GM12878 (cell line): ENCODE measurements around the gene SGSM2. TPM values are rescaled to one million over a fixed set of nuclear protein-coding genes. Genes with fewer than 3 reads are reported as not detected.

Experiments
- ATAC-seq: fragments of 200-7000 bp; cut with Tn5 transposase; 3 replicates; pipeline ENCODE4 v1.9.1; 2020; ENCODE audit warnings: mild to moderate bottlenecking, moderate library complexity
- BruUV-seq: library from RNA; stranded (reverse); fragments of 400-500 nt; replicated peaks from 2 replicates; lab custom pipeline; 2021; lab: Mats Ljungman, UMichigan
- CTCF ChIA-PET: fragments of 300-600 bp; sonication (Branson Sonifier 250); formaldehyde crosslinking; extraction: SDS; loops from one replicate; lab custom pipeline; 2021; ENCODE audit warnings: inconsistent platforms; lab: Yijun Ruan, JAX
- POLR2A ChIA-PET: fragments of 350-600 bp; formaldehyde crosslinking; extraction: SDS; loops from one replicate; lab custom pipeline; 2021; ENCODE audit warnings: inconsistent platforms; lab: Charles Lee
- RAD21 ChIA-PET: fragments of 300-600 bp; sonication (Branson Sonifier 250); formaldehyde crosslinking; loops from one replicate; lab custom pipeline; 2023; ENCODE audit warnings: antibody characterized with exemption; ENCODE audit not compliant: unreplicated experiment; lab: Charles Lee
- SMC1A ChIA-PET: fragments of 300-600 bp; sonication (Branson Sonifier 250); formaldehyde crosslinking; loops from one replicate; lab custom pipeline; 2023; ENCODE audit not compliant: unreplicated experiment, uncharacterized antibody; lab: Charles Lee
- DNase-seq: peaks from one replicate; pipeline ENCODE4 v3.0.0-alpha.2; 2011; ENCODE audit warnings: low read depth, low spot score
- FAIRE-seq: peaks from 3 replicates; lab custom pipeline; 2011; peaks lifted over from hg19 to GRCh38; lab: Jason Lieb, UNC
- H2AFZ ChIP-seq: 2 replicates; pipeline ENCODE4 v1.6.0; 2011; ENCODE audit warnings: low read depth, low read length, control low read depth; ENCODE audit not compliant: control insufficient read depth
- H3K27ac ChIP-seq: 2 replicates; pipeline ENCODE4 v1.5.1; 2011; ENCODE audit warnings: control low read depth; ENCODE audit not compliant: control insufficient read depth, insufficient read depth
- H3K27me3 ChIP-seq, 2 experiments: replicated peaks in 1 of 2; 2 replicates each; pipeline versions ENCODE4 v1.6.0 to v1.6.1; 2011; ENCODE audit warnings: low read length in 1 of 2; ENCODE audit not compliant: control insufficient read depth in 2 of 2, insufficient read depth in 2 of 2
- H3K36me3 ChIP-seq, 2 experiments: 2 replicates each; pipeline ENCODE4 v1.5.1; 2011; ENCODE audit warnings: low read length in 1 of 2; ENCODE audit not compliant: control insufficient read depth in 2 of 2, insufficient read depth in 2 of 2
- H3K4me1 ChIP-seq: 2 replicates; pipeline ENCODE4 v1.6.1; 2011; ENCODE audit warnings: mild to moderate bottlenecking, low read length, moderate library complexity, mixed read lengths; ENCODE audit not compliant: control insufficient read depth, insufficient read depth
- H3K4me2 ChIP-seq: 2 replicates; pipeline ENCODE4 v1.6.0; 2011; ENCODE audit warnings: control low read depth; ENCODE audit not compliant: control insufficient read depth, insufficient read depth
- H3K4me3 ChIP-seq: fragments of 200-600 bp; sonication (generic); 2 replicates; pipeline ENCODE4 v1.5.1; 2016
- H3K79me2 ChIP-seq: 2 replicates; pipeline ENCODE4 v1.6.0; 2011; ENCODE audit warnings: low read length; ENCODE audit not compliant: control insufficient read depth, insufficient read depth
- H3K9ac ChIP-seq: 2 replicates; pipeline ENCODE4 v1.8.0; 2011; ENCODE audit warnings: low read length, control low read depth, mixed read lengths; ENCODE audit not compliant: control insufficient read depth, insufficient read depth
- H3K9me3 ChIP-seq: replicated peaks from 3 replicates; pipeline ENCODE4 v1.5.1; 2011; ENCODE audit warnings: mild to moderate bottlenecking, low read length; ENCODE audit not compliant: control insufficient read depth, insufficient read depth
- H4K20me1 ChIP-seq: 2 replicates; pipeline ENCODE4 v1.6.0; 2011; ENCODE audit not compliant: control insufficient read depth, insufficient read depth
- CBX3 ChIP-seq: fragments of 200-600 bp; sonication (generic); IDR thresholded peaks from 2 replicates; pipeline ENCODE4 v1.6.1; 2016; ENCODE audit warnings: low read depth, borderline replicate concordance
- CHD1 ChIP-seq: IDR thresholded peaks from 2 replicates; pipeline ENCODE4 v1.6.1; 2012; ENCODE audit warnings: low read depth, low read length, improper control_type of control experiment
- CHD4 ChIP-seq: fragments of 200-600 bp; sonication (generic); IDR thresholded peaks from 2 replicates; pipeline ENCODE4 v1.6.1; 2016; ENCODE audit warnings: mild to moderate bottlenecking
- FOS ChIP-seq: IDR thresholded peaks from 3 replicates; pipeline ENCODE4 v1.6.1; 2011; ENCODE audit warnings: borderline replicate concordance; ENCODE audit not compliant: insufficient read length; ENCODE audit errors: extremely low read depth
- HCFC1 ChIP-seq: fragments of 150-350 bp; IDR thresholded peaks from 2 replicates; pipeline ENCODE4 v1.6.1; 2014; ENCODE audit warnings: low read length
- NFYA ChIP-seq: IDR thresholded peaks from 2 replicates; pipeline ENCODE4 v1.6.1; 2011; ENCODE audit warnings: low read depth, mild to moderate bottlenecking, low read length, improper control_type of control experiment, borderline replicate concordance
- SREBF1 ChIP-seq: IDR thresholded peaks from 2 replicates; pipeline ENCODE4 v1.6.1; 2012; ENCODE audit warnings: mild to moderate bottlenecking, low read length
- STAT1 ChIP-seq: fragments of 450-650 bp; conservative IDR thresholded peaks from 2 replicates; pipeline ENCODE4 v1.6.1; 2014; ENCODE audit warnings: antibody characterized with exemption, mild to moderate bottlenecking
- SUZ12 ChIP-seq: fragments of 200-600 bp; sonication (generic); IDR thresholded peaks from one replicate; pipeline ENCODE4 v1.6.1; 2018; ENCODE audit warnings: antibody characterized with exemption, mild to moderate bottlenecking; ENCODE audit not compliant: unreplicated experiment
- WGBS: methylation state at CpG from one replicate; pipeline ENCODE4 v1.1.6; 2016; ENCODE audit warnings: low lambda C conversion rate; ENCODE audit not compliant: insufficient replicate concordance, insufficient coverage; ENCODE audit errors: missing lambda C conversion rate; 5-methylcytosine and 5-hydroxymethylcytosine counted together
- in situ Hi-C: fragments of 300-500 bp; cut with MboI; formaldehyde crosslinking; loops from 9 replicates; pipeline ENCODE4 v1.14.3; 2018; ENCODE audit warnings: mixed read lengths
- intact Hi-C: fragments of 100-400 bp; cut with micrococcal nuclease; formaldehyde crosslinking; loops from one replicate; pipeline ENCODE4 v1.14.2; 2022; ENCODE audit not compliant: unreplicated experiment
- polyA plus RNA-seq, 11 experiments: library from polyadenylated mRNA; depleted of rRNA in 4 of 11; unstranded in 6 of 11; stranded (reverse) in 5 of 11; fragments of >200 nt; fragmentation: Nextera tagmentation in 4 of 11; fragmentation: Illumina TruSeq in 1 of 11; extraction: Ambion mirVana in 4 of 11; extraction: Trizol in 1 of 11; gene quantifications; 1 replicate in 1 of 11; 2 replicates in 10 of 11; pipeline versions ENCODE4 v1.2.1 to v1.2.3, GENCODE V29; 2011 to 2016; ENCODE audit warnings: inconsistent platforms in 2 of 11, missing spikeins in 2 of 11, low read depth in 1 of 11
- total RNA-seq, 4 experiments: library from RNA; depleted of rRNA in 3 of 4; stranded (reverse); fragments of >200 nt in 3 of 4; fragmentation: Illumina TruSeq in 1 of 4; extraction: Trizol in 1 of 4; gene quantifications; 2 replicates each; pipeline versions ENCODE4 v1.2.1 to v1.2.3, GENCODE V29; 2013 to 2021
- TF ChIP-seq, protein P1 (sequence below): fragments of 450-650 bp; formaldehyde crosslinking; IDR thresholded peaks from 2 replicates; pipeline ENCODE4 v1.5.0; 2022; ENCODE audit warnings: mild to moderate bottlenecking, missing genetic modification characterization
- TF ChIP-seq, protein P2 (sequence below): fragments of 450-650 bp; IDR thresholded peaks from 2 replicates; pipeline ENCODE4 v1.6.1; 2014; ENCODE audit warnings: mild to moderate bottlenecking

SGSM2 gene
- total and polyA plus RNA-seq, 10 of the 15 experiments (the other 5 are each of a cell fraction or from before 2014, with no cell fraction given) = 0.50 to 50.9 (median 18.5) TPM

DNA sequence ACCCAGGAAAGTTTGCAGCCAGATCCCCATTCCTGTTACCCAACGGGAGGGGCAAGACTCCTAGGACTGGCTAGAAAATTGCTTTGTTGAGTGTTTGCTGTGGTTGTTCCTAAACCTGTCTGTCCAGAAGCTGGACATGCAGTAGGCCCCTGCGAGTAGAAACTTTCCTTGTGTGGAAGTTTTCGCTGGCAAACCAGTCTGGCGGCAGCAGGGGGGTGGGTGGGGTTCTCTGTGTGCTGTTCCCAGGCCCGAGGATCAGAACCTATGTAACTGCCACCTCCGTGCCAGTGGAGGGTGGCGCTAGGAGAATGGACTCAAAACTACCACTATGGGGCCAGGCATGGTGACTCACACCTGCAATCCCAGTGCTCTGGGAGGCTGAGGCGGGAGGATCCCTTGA, 9.2 kb downstream of the SGSM2 start:
- intact Hi-C loops = no loop called here
- POLR2A ChIA-PET = interaction anchor here (0.6 kb wide), 1 partner anchor 15 kb away, joined by 3 read pairs; no protein-coding TSS in a partner anchor
- 98% methylated on average over 8 of the region's 8 CpGs for WGBS

More for the DNA sequence above, 9.2 kb downstream of the SGSM2 start:
- no peak for ATAC-seq
- no peak overlapping the region for H3K4me3 ChIP-seq
- peaks cover 0 to 3% of the 10 kb centered on the region in 2 experiments; a peak in 2 of 4 replicates for H3K36me3 ChIP-seq
- no peak overlapping the region for H3K4me2 ChIP-seq
- no peaks in the 10 kb centered on the region for H3K9me3 ChIP-seq
- SMC1A ChIA-PET = no interaction called here
- no peaks in the 10 kb centered on the region for H3K79me2 ChIP-seq
- H3K27ac ChIP-seq = no peak overlapping the region
- TF ChIP-seq CHD4 = no peak
- TF ChIP-seq, protein P1, sequence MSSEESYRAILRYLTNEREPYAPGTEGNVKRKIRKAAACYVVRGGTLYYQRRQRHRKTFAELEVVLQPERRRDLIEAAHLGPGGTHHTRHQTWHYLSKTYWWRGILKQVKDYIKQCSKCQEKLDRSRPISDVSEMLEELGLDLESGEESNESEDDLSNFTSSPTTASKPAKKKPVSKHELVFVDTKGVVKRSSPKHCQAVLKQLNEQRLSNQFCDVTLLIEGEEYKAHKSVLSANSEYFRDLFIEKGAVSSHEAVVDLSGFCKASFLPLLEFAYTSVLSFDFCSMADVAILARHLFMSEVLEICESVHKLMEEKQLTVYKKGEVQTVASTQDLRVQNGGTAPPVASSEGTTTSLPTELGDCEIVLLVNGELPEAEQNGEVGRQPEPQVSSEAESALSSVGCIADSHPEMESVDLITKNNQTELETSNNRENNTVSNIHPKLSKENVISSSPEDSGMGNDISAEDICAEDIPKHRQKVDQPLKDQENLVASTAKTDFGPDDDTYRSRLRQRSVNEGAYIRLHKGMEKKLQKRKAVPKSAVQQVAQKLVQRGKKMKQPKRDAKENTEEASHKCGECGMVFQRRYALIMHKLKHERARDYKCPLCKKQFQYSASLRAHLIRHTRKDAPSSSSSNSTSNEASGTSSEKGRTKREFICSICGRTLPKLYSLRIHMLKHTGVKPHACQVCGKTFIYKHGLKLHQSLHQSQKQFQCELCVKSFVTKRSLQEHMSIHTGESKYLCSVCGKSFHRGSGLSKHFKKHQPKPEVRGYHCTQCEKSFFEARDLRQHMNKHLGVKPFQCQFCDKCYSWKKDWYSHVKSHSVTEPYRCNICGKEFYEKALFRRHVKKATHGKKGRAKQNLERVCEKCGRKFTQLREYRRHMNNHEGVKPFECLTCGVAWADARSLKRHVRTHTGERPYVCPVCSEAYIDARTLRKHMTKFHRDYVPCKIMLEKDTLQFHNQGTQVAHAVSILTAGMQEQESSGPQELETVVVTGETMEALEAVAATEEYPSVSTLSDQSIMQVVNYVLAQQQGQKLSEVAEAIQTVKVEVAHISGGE (CRISPR knock-in tag) = no peak
- TF ChIP-seq FOS = no peak
- no peak for TF ChIP-seq NFYA
- no peak for TF ChIP-seq SREBF1
- no peak for TF ChIP-seq STAT1
- no peak for TF ChIP-seq CHD1
- TF ChIP-seq SUZ12 = no peak
- TF ChIP-seq CBX3 = no peak
- TF ChIP-seq HCFC1 = no peak
- TF ChIP-seq, protein P2, sequence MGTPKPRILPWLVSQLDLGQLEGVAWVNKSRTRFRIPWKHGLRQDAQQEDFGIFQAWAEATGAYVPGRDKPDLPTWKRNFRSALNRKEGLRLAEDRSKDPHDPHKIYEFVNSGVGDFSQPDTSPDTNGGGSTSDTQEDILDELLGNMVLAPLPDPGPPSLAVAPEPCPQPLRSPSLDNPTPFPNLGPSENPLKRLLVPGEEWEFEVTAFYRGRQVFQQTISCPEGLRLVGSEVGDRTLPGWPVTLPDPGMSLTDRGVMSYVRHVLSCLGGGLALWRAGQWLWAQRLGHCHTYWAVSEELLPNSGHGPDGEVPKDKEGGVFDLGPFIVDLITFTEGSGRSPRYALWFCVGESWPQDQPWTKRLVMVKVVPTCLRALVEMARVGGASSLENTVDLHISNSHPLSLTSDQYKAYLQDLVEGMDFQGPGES = no peak
- TF ChIP-seq, all 136 proteins: peak for 0
- FAIRE-seq (no peak), DNase-seq (no peak)
- no TSS peak for BruUV-seq
- H3K27me3 ChIP-seq = no peaks in the 10 kb centered on the region
- H4K20me1 ChIP-seq = no peaks in the 10 kb centered on the region
- no peak overlapping the region for H3K9ac ChIP-seq
- H2AFZ ChIP-seq = no peak overlapping the region
- RAD21 ChIA-PET = interaction anchor here (0.6 kb wide), 1 partner anchor 115 kb away, joined by 3 read pairs; no protein-coding TSS in a partner anchor
- CTCF ChIA-PET = no interaction called here
- no peaks in the 10 kb centered on the region for H3K4me1 ChIP-seq
- in situ Hi-C loops = no loop called here
